H1 (cell line): Measurements from ENCODE around the gene GDI2. TPM values are rescaled to one million over a fixed set of nuclear protein-coding genes. Genes with fewer than 3 reads are reported as not detected.

Experiments
- BACH1 ChIP-seq: IDR thresholded peaks from 2 replicates; pipeline ENCODE4 v1.6.1; 2012; ENCODE audit warnings: low read length, improper control_type of control experiment
- EZH2 ChIP-seq: fragments of 200-600 bp; sonication (generic); IDR thresholded peaks from 2 replicates; pipeline ENCODE4 v1.7.1; 2012; ENCODE audit warnings: low read depth, mild to moderate bottlenecking, moderate library complexity, low read length, inconsistent platforms; ENCODE audit not compliant: severe bottlenecking
- KDM5A ChIP-seq: fragments of 200-600 bp; IDR thresholded peaks from 2 replicates; pipeline ENCODE4 v1.7.1; 2012; ENCODE audit warnings: mild to moderate bottlenecking, low read length, inconsistent platforms, mixed read lengths
- RAD21 ChIP-seq, 2 experiments: IDR thresholded peaks in 1 of 2; conservative IDR thresholded peaks in 1 of 2; 2 replicates each; pipeline ENCODE4 v1.6.1; 2011; ENCODE audit warnings: low read depth in 2 of 2, low read length in 2 of 2, improper control_type of control experiment in 1 of 2, inconsistent platforms in 1 of 2, mild to moderate bottlenecking in 1 of 2, moderate library complexity in 1 of 2
- SIRT6 ChIP-seq: IDR thresholded peaks from one replicate; pipeline ENCODE4 v1.7.1; 2012; ENCODE audit warnings: low read length, inconsistent platforms
- polyA plus RNA-seq, 7 experiments: library from polyadenylated mRNA; depleted of rRNA in 3 of 7; stranded (reverse) in 5 of 7; unstranded in 2 of 7; fragments of >200 nt in 5 of 7; fragments of 200-250 nt in 2 of 7; gene quantifications; 1 replicate in 5 of 7; 2 replicates in 1 of 7; 4 replicates in 1 of 7; pipeline versions ENCODE4 v1.2.1 to v1.2.3, GENCODE V29; 2011 to 2013; ENCODE audit warnings: missing spikeins in 2 of 7, mixed read lengths in 2 of 7
- total RNA-seq: library from RNA; stranded (reverse); fragmentation: NEBNext Ultra II Directional; extraction: Animal tissue kit (Norgen Biotek cat#: 25700); gene quantifications from 2 replicates; pipeline ENCODE4 v1.2.1, GENCODE V29; 2021
- TF ChIP-seq, protein P1 (sequence below): IDR thresholded peaks from 2 replicates; pipeline ENCODE4 v1.6.1; 2012; ENCODE audit warnings: inconsistent platforms

Gene GDI2
- total and polyA plus RNA-seq, 2 of the 8 experiments (the other 6 are each of a cell fraction or from before 2014, with no cell fraction given), result 168 to 385 TPM

DNA sequence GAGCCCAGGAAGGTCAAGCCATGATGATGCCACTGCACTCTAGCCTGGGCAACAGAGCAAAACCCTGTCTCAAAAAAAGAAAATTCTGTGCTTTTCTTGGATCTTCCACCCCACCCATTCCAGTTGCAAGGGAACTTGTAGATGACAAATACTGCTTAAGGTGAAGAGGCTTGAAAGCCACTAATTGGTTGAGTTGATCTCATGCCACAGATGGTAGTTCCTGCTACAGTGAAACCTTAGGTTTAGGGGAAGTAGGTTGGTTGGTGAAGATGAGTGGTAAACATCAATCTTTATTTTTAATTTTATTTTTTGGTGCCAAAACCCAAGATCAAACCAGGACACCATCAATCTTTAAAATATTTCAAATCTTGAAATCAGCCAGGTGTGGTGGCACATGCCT lies 2.9 kb upstream of the GDI2 start (continued):
- TF ChIP-seq, protein P1, sequence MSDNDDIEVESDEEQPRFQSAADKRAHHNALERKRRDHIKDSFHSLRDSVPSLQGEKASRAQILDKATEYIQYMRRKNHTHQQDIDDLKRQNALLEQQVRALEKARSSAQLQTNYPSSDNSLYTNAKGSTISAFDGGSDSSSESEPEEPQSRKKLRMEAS, result no peak
- TF ChIP-seq EZH2, result no peak
- TF ChIP-seq SIRT6, result no peak
- no peak for TF ChIP-seq KDM5A
- TF ChIP-seq RAD21 (IDR thresholded peaks at IDR 0.05 in 1 of 2, conservative IDR thresholded peaks at IDR 0.05 in 1 of 2; ENCODE audit: low read depth in 2 of 2, low read length in 2 of 2), result no peak
- no peak for TF ChIP-seq BACH1
